Keratinocyte (primary cell): ENCODE measurements around the gene CREB5. TPM values are rescaled to one million over a fixed set of nuclear protein-coding genes. Genes with fewer than 3 reads are reported as not detected.

Source experiments
- DNase-seq: peaks from one replicate; pipeline ENCODE4 v3.0.0-alpha.2; 2011; ENCODE audit warnings: low read depth, missing footprints, low spot score
- FAIRE-seq: peaks from 2 replicates; lab custom pipeline; 2011; peaks lifted over from hg19 to GRCh38; lab: Jason Lieb, UNC
- H2AFZ ChIP-seq: 2 replicates; pipeline ENCODE4 v1.6.0; 2012; ENCODE audit warnings: low read length, control low read depth, inconsistent platforms; ENCODE audit not compliant: control insufficient read depth
- H3K27ac ChIP-seq: 2 replicates; pipeline ENCODE4 v1.5.1; 2011; ENCODE audit warnings: low read length; ENCODE audit not compliant: control insufficient read depth, insufficient read depth
- H3K27me3 ChIP-seq: 3 replicates; pipeline ENCODE4 v1.6.0; 2011; ENCODE audit warnings: low read length; ENCODE audit not compliant: control insufficient read depth, insufficient read depth; ENCODE audit errors: extremely low read depth
- H3K36me3 ChIP-seq, 2 experiments: 2 replicates in 1 of 2; 3 replicates in 1 of 2; pipeline ENCODE4 v1.5.1; 2011; ENCODE audit warnings: low read length in 2 of 2, mild to moderate bottlenecking in 1 of 2; ENCODE audit not compliant: control insufficient read depth in 2 of 2, insufficient read depth in 2 of 2; ENCODE audit errors: extremely low read depth in 1 of 2
- H3K4me1 ChIP-seq: 3 replicates; pipeline ENCODE4 v1.5.1; 2011; ENCODE audit warnings: low read length; ENCODE audit not compliant: control insufficient read depth, insufficient read depth; ENCODE audit errors: extremely low read depth
- H3K4me2 ChIP-seq: 3 replicates; pipeline ENCODE4 v1.6.0; 2011; ENCODE audit warnings: low read depth, low read length; ENCODE audit not compliant: control insufficient read depth, insufficient read depth; ENCODE audit errors: extremely low read depth
- H3K4me3 ChIP-seq, 3 experiments: fragments of 200-600 bp in 1 of 3; sonication (generic) in 1 of 3; 2 replicates in 2 of 3; 3 replicates in 1 of 3; pipeline ENCODE4 v1.5.1; 2011 to 2016; ENCODE audit warnings: low read length in 3 of 3, mild to moderate bottlenecking in 3 of 3, control low read depth in 2 of 3, inconsistent platforms in 1 of 3, low read depth in 1 of 3, mixed read lengths in 1 of 3, mixed run types in 1 of 3, moderate library complexity in 1 of 3; ENCODE audit not compliant: control insufficient read depth in 2 of 3, insufficient read depth in 2 of 3; ENCODE audit errors: extremely low read depth in 1 of 3
- H3K79me2 ChIP-seq: 2 replicates; pipeline ENCODE4 v1.6.0; 2012; ENCODE audit warnings: low read length; ENCODE audit not compliant: control insufficient read depth, insufficient read depth
- H3K9ac ChIP-seq: 3 replicates; pipeline ENCODE4 v1.6.0; 2011; ENCODE audit warnings: low read length; ENCODE audit not compliant: control insufficient read depth, insufficient read depth; ENCODE audit errors: extremely low read depth
- H3K9me1 ChIP-seq: 3 replicates; pipeline ENCODE4 v1.6.0; 2011; ENCODE audit warnings: low read length; ENCODE audit not compliant: control insufficient read depth, insufficient read depth; ENCODE audit errors: extremely low read depth
- H3K9me3 ChIP-seq: 2 replicates; pipeline ENCODE4 v1.5.1; 2012; ENCODE audit warnings: low read depth, low read length; ENCODE audit not compliant: control insufficient read depth
- H4K20me1 ChIP-seq: 3 replicates; pipeline ENCODE4 v1.6.0; 2011; ENCODE audit warnings: low read length; ENCODE audit not compliant: control insufficient read depth, insufficient read depth; ENCODE audit errors: extremely low read depth
- EZH2 ChIP-seq: IDR thresholded peaks from one replicate; pipeline ENCODE4 v1.6.1; 2012; ENCODE audit warnings: inconsistent platforms, mild to moderate bottlenecking, low read length, moderate library complexity
- dilution Hi-C: fragments of 300-500 bp; cut with MboI; formaldehyde crosslinking; loops from one replicate; pipeline ENCODE4 v1.7.0; 2020; ENCODE audit warnings: low sequenced_read_pairs; ENCODE audit not compliant: extremely low pct_ligation_motif_present
- polyA plus RNA-seq, 5 experiments: library from polyadenylated mRNA; depleted of rRNA in 3 of 5; stranded (reverse) in 3 of 5; stranded (forward) in 1 of 5; unstranded in 1 of 5; fragments of >200 nt; gene quantifications; 1 replicate in 1 of 5; 2 replicates in 3 of 5; 3 replicates in 1 of 5; pipeline versions ENCODE4 v1.2.1 to v1.2.3, GENCODE V29; 2011 to 2012; ENCODE audit warnings: missing spikeins in 2 of 5, low read depth in 1 of 5, low replicate concordance in 1 of 5
- TF ChIP-seq, protein P1 (sequence below), 3 experiments: IDR thresholded peaks in 1 of 3; conservative IDR thresholded peaks in 1 of 3; optimal IDR thresholded peaks in 1 of 3; 2 replicates in 2 of 3; 3 replicates in 1 of 3; pipeline versions ENCODE3 to v1.5.1; 2011; ENCODE audit warnings: low read length in 3 of 3, mild to moderate bottlenecking in 3 of 3, moderate library complexity in 2 of 3, control low read depth in 1 of 3, inconsistent platforms in 1 of 3; ENCODE audit not compliant: insufficient read depth in 2 of 3; ENCODE audit errors: extremely low read depth in 1 of 3

CREB5 gene
- polyA plus RNA-seq, 1 donor (not counting 4 experiments of a cell fraction or from before 2014, with no cell fraction given): 7.9 TPM

- no peak overlapping the region for H3K27ac ChIP-seq
- dilution Hi-C loops: no loop called here
- FAIRE-seq (no peak), DNase-seq (no peak)
- peaks cover 0 to 3% of the 10 kb centered on the region in 2 experiments for H3K36me3 ChIP-seq
- H2AFZ ChIP-seq: no peak overlapping the region
- H3K9me1 ChIP-seq: no peaks in the 10 kb centered on the region
- no peaks in the 10 kb centered on the region for H4K20me1 ChIP-seq
- no peaks in the 10 kb centered on the region for H3K79me2 ChIP-seq
- TF ChIP-seq, protein P1, sequence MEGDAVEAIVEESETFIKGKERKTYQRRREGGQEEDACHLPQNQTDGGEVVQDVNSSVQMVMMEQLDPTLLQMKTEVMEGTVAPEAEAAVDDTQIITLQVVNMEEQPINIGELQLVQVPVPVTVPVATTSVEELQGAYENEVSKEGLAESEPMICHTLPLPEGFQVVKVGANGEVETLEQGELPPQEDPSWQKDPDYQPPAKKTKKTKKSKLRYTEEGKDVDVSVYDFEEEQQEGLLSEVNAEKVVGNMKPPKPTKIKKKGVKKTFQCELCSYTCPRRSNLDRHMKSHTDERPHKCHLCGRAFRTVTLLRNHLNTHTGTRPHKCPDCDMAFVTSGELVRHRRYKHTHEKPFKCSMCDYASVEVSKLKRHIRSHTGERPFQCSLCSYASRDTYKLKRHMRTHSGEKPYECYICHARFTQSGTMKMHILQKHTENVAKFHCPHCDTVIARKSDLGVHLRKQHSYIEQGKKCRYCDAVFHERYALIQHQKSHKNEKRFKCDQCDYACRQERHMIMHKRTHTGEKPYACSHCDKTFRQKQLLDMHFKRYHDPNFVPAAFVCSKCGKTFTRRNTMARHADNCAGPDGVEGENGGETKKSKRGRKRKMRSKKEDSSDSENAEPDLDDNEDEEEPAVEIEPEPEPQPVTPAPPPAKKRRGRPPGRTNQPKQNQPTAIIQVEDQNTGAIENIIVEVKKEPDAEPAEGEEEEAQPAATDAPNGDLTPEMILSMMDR (optimal IDR thresholded peaks at IDR 0.05 in 1 of 3, IDR thresholded peaks at IDR 0.05 in 1 of 3, conservative IDR thresholded peaks at IDR 0.05 in 1 of 3; ENCODE audit: extremely low read depth in 1 of 3, insufficient read depth in 2 of 3, low read length in 3 of 3): no peak
- TF ChIP-seq EZH2: no peak
- H3K4me2 ChIP-seq: no peak overlapping the region
- no peaks in the 10 kb centered on the region for H3K9me3 ChIP-seq
- no peaks in the 10 kb centered on the region for H3K27me3 ChIP-seq
- no peaks in the 10 kb centered on the region for H3K4me1 ChIP-seq
- H3K4me3 ChIP-seq: no peak overlapping the region
- no peak overlapping the region for H3K9ac ChIP-seq
Measured at GRCh38 chr7:28806841-28807240, 394.5 kb downstream of the CREB5 start.

- Histone ChIP-seq H3K4me2 (no peak overlapping the region), H3K9ac (no peak overlapping the region), H3K27me3 (no peaks in the 10 kb centered on the region), H3K9me3 (no peaks in the 10 kb centered on the region), H3K4me1 (no peaks in the 10 kb centered on the region), H3K79me2 (no peaks in the 10 kb centered on the region), H3K27ac (no peak overlapping the region), H3K4me3 (no peak overlapping the region), H2AFZ (no peak overlapping the region), H3K36me3 (peaks cover 0 to 3% of the 10 kb centered on the region in 2 experiments), H3K9me1 (no peaks in the 10 kb centered on the region), H4K20me1 (no peaks in the 10 kb centered on the region)
- dilution Hi-C loops: no loop called here
- FAIRE-seq: no peak
- no peak for TF ChIP-seq EZH2
- TF ChIP-seq, protein P1 (optimal IDR thresholded peaks at IDR 0.05 in 1 of 3, IDR thresholded peaks at IDR 0.05 in 1 of 3, conservative IDR thresholded peaks at IDR 0.05 in 1 of 3; ENCODE audit: extremely low read depth in 1 of 3, insufficient read depth in 2 of 3, low read length in 3 of 3): no peak
- no peak for DNase-seq
Measured at GRCh38 chr7:28807396-28807994, 395.2 kb downstream of the CREB5 start.
